NCI-H460 (cell line): ENCODE data around the gene TAF1C. TPM values are rescaled to one million over a fixed set of nuclear protein-coding genes. Genes with fewer than 3 reads are reported as not detected.

Experiments used
- DNase-seq: peaks from one replicate; pipeline ENCODE4 v3.0.0-alpha.2; 2016; ENCODE audit warnings: low read depth; ENCODE audit errors: extremely low read depth
- total RNA-seq: library from RNA; depleted of rRNA; stranded (reverse); fragments of >200 nt; shearing (Covaris generic); gene quantifications from 2 replicates; pipeline ENCODE4 v1.2.3, GENCODE V29; 2014; rRNA removed

The TAF1C gene
- total RNA-seq, 1 experiment from 2014 or later, result 15.5 TPM

DNA sequence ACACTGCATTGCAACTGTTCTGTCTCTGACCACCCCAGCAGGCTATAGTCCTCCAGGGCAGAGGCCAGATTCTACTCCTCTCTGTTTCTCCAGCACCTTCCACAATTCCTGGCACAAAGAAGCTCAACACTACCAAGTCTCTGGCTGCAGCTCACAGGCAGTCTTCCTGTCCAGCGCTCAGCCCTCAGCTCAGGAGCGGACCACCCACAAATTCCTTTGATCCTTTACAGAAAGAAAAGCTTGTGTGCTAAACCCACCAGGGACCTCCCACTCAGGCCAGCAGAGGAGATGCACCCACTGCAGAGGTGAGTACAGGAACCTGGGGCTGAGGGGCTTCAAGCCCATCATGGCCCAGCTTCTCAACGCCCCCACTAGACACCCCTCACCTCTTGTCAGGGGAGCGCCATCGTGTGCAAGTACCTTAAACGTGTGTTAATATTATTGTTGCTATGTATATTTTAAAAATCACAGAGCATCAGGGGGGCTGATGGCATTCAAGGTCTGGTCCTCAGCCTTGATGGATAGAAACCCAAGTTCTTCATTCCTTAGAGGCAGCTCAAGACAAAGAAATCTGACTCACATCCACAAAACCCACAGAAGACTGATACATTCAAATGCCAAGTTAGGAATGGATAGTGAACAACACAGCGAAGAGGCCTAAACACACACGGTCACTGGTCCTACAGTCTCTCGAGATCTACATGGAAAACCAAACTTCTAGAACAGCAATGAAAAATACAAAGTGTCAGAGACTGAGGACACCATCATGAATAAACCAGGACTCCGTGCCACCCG, 50.3 kb downstream of the TAF1C start:
- DNase-seq, result no peak

GRCh38 chr16:84132527-84133285, 54.2 kb downstream of the TAF1C start:
- DNase-seq, result no peak

GRCh38 chr16:84131117-84131516, 55.7 kb downstream of the TAF1C start:
- DNase-seq, result no peak

Other genes with a start within 250 kb of the TAF1C start
- 53.5 and 57.5 TPM in 2 replicates for gene OSGIN1, start 233.8 kb downstream of the TAF1C start, total RNA-seq
- gene NECAB2, start 218.8 kb downstream of the TAF1C start, total RNA-seq, result 1.1 and 1.8 TPM in 2 replicates
- not detected in 2 replicates for gene SLC38A8, start 144.3 kb downstream of the TAF1C start, total RNA-seq
- 43.9 and 55.0 TPM in 2 replicates for gene MBTPS1, start 70.1 kb downstream of the TAF1C start, total RNA-seq
- gene HSDL1, start 41.9 kb downstream of the TAF1C start, total RNA-seq, result 16.9 and 20.2 TPM in 2 replicates
- not detected in 2 replicates for gene DNAAF1, start 41.7 kb downstream of the TAF1C start, total RNA-seq
- not detected in 2 replicates for gene ADAD2, start 4.1 kb upstream of the TAF1C start, total RNA-seq
- 0.02 TPM in 1 of 2 replicates, not detected in the other for gene KCNG4, start 53.0 kb upstream of the TAF1C start, total RNA-seq
- not detected in 2 replicates for gene WFDC1, start 107.8 kb upstream of the TAF1C start, total RNA-seq
- gene ATP2C2, start 181.5 kb upstream of the TAF1C start, total RNA-seq, result not detected in 2 replicates